Central memory CD8-positive, alpha-beta T cell (primary cell): Measurements from ENCODE around the gene RAB14.
"Not testable (repeated sequence)": the region's sequence is repeated elsewhere in the genome, so short reads cannot be mapped to it uniquely, and the experiment has no call there.

ENCODE experiments used
- ATAC-seq: fragments of 150-1000 bp; cut with Tn5 transposase; replicated peaks from 2 replicates; pipeline ENCODE4 v1.10.0; 2022; ENCODE audit warnings: mild to moderate bottlenecking, moderate FRiP score, moderate number of reproducible peaks; ENCODE audit not compliant: poor library complexity, severe bottlenecking; ENCODE audit errors: extremely low read depth
- DNase-seq, 2 donors: peaks; one replicate each; pipeline ENCODE4 v3.0.0; 2021; ENCODE audit warnings: low spot score in 2 of 2
- H3K27ac Mint-ChIP-seq: one replicate; pipeline ENCODE4 v1.8.0; 2022; ENCODE audit warnings: low read depth, mild to moderate bottlenecking, moderate library complexity, mixed read lengths
- H3K27me3 Mint-ChIP-seq: one replicate; pipeline ENCODE4 v1.8.0; 2022; ENCODE audit warnings: mixed read lengths
- H3K36me3 Mint-ChIP-seq: one replicate; pipeline ENCODE4 v1.8.0; 2022; ENCODE audit warnings: mild to moderate bottlenecking, moderate library complexity, mixed read lengths; ENCODE audit not compliant: insufficient read depth
- H3K4me1 Mint-ChIP-seq: one replicate; pipeline ENCODE4 v1.8.0; 2022; ENCODE audit warnings: mixed read lengths
- H3K4me3 Mint-ChIP-seq: one replicate; pipeline ENCODE4 v1.8.0; 2022; ENCODE audit warnings: mild to moderate bottlenecking, moderate library complexity, mixed read lengths
- H3K9me3 Mint-ChIP-seq: one replicate; pipeline ENCODE4 v1.8.0; 2022; ENCODE audit warnings: mixed read lengths

RAB14 gene

GRCh38 chr9:121183666-121184423 lies 17.8 kb downstream of the RAB14 start:
- Mint-ChIP-seq H3K4me3 (no peak overlapping the region), H3K9me3 (no peaks in the 10 kb centered on the region), H3K27ac (peak overlapping the region; percentile 37), H3K4me1 (peaks cover 44% of the 10 kb centered on the region), H3K36me3 (peaks cover 52% of the 10 kb centered on the region), H3K27me3 (no peaks in the 10 kb centered on the region)
- DNase-seq (no peak), ATAC-seq (no peak)

- ATAC-seq: no peak
- Mint-ChIP-seq H3K4me1 (peaks cover 44% of the 10 kb centered on the region), H3K27ac (peak overlapping the region; percentile 37), H3K27me3 (no peaks in the 10 kb centered on the region), H3K9me3 (no peaks in the 10 kb centered on the region), H3K4me3 (no peak overlapping the region), H3K36me3 (peaks cover 57% of the 10 kb centered on the region)
- no peak for DNase-seq
Observed at GRCh38 chr9:121182989-121183388, 18.7 kb downstream of the RAB14 start.

- Mint-ChIP-seq H3K27ac (peak overlapping the region; percentile 51), H3K36me3 (peaks cover 61% of the 10 kb centered on the region), H3K9me3 (no peaks in the 10 kb centered on the region), H3K27me3 (no peaks in the 10 kb centered on the region), H3K4me1 (peaks cover 44% of the 10 kb centered on the region), H3K4me3 (no peak overlapping the region)
- DNase-seq (no peak), ATAC-seq (no peak)
Observed at GRCh38 chr9:121182101-121182836, 19.4 kb downstream of the RAB14 start.

- Mint-ChIP-seq H3K27me3 (no peaks in the 10 kb centered on the region), H3K36me3 (peaks cover 53% of the 10 kb centered on the region), H3K4me1 (peaks cover 29% of the 10 kb centered on the region), H3K4me3 (no peak overlapping the region), H3K9me3 (no peaks in the 10 kb centered on the region), H3K27ac (no peak overlapping the region)
- ATAC-seq (no peak), DNase-seq (no peak)
Observed at GRCh38 chr9:121179930-121180681, 21.6 kb downstream of the RAB14 start.

- not testable (repeated sequence) for H3K27ac Mint-ChIP-seq, H3K27me3 Mint-ChIP-seq, H3K9me3 Mint-ChIP-seq, H3K4me3 Mint-ChIP-seq, ATAC-seq, DNase-seq
- Mint-ChIP-seq H3K36me3 (peaks cover 55% of the 10 kb centered on the region), H3K4me1 (peaks cover 21% of the 10 kb centered on the region)
Observed at GRCh38 chr9:121179373-121179721, 22.3 kb downstream of the RAB14 start.

- Mint-ChIP-seq H3K4me1 (peaks cover 19% of the 10 kb centered on the region), H3K9me3 (no peaks in the 10 kb centered on the region), H3K27me3 (no peaks in the 10 kb centered on the region), H3K36me3 (peaks cover 51% of the 10 kb centered on the region), H3K27ac (no peak overlapping the region), H3K4me3 (no peak overlapping the region)
- no peak for ATAC-seq
- no peak for DNase-seq
Observed at GRCh38 chr9:121178676-121179372, 22.8 kb downstream of the RAB14 start.

- H3K9me3 Mint-ChIP-seq: no peaks in the 10 kb centered on the region
- peak overlapping the region; percentile 32 for H3K27ac Mint-ChIP-seq
- ATAC-seq: no peak
- DNase-seq: no peak
- no peak overlapping the region for H3K4me3 Mint-ChIP-seq
- H3K4me1 Mint-ChIP-seq: peaks cover 9% of the 10 kb centered on the region
- H3K27me3 Mint-ChIP-seq: no peaks in the 10 kb centered on the region
- peaks cover 62% of the 10 kb centered on the region for H3K36me3 Mint-ChIP-seq
Observed at GRCh38 chr9:121173501-121173900, 28.2 kb downstream of the RAB14 start.

- Mint-ChIP-seq H3K4me3 (no peak overlapping the region), H3K27ac (peak overlapping the region; percentile 10), H3K36me3 (peaks cover 60% of the 10 kb centered on the region), H3K9me3 (no peaks in the 10 kb centered on the region), H3K4me1 (peaks cover 14% of the 10 kb centered on the region), H3K27me3 (no peaks in the 10 kb centered on the region)
- ATAC-seq (no peak), DNase-seq (no peak)
Observed at GRCh38 chr9:121172726-121173487, 28.8 kb downstream of the RAB14 start.

GRCh38 chr9:121171236-121171635 lies 30.4 kb downstream of the RAB14 start:
- no peaks in the 10 kb centered on the region for H3K9me3 Mint-ChIP-seq
- H3K27me3 Mint-ChIP-seq: no peaks in the 10 kb centered on the region
- H3K4me3 Mint-ChIP-seq: no peak overlapping the region
- DNase-seq (no peak), ATAC-seq (no peak)
- peaks cover 66% of the 10 kb centered on the region for H3K36me3 Mint-ChIP-seq
- peaks cover 17% of the 10 kb centered on the region for H3K4me1 Mint-ChIP-seq
- H3K27ac Mint-ChIP-seq: no peak overlapping the region

GRCh38 chr9:121169094-121169601 lies 32.5 kb downstream of the RAB14 start:
- Mint-ChIP-seq H3K27ac (peak overlapping the region; percentile 27), H3K36me3 (peaks cover 67% of the 10 kb centered on the region), H3K9me3 (no peaks in the 10 kb centered on the region), H3K27me3 (no peaks in the 10 kb centered on the region), H3K4me1 (peaks cover 17% of the 10 kb centered on the region), H3K4me3 (no peak overlapping the region)
- DNase-seq (no peak), ATAC-seq (peak; percentile 56)

- ATAC-seq: no peak
- no peaks in the 10 kb centered on the region for H3K9me3 Mint-ChIP-seq
- H3K27ac Mint-ChIP-seq: peak overlapping the region; percentile 27
- H3K4me3 Mint-ChIP-seq: no peak overlapping the region
- peaks cover 8% of the 10 kb centered on the region for H3K4me1 Mint-ChIP-seq
- peaks cover 70% of the 10 kb centered on the region for H3K36me3 Mint-ChIP-seq
- no peak for DNase-seq
- no peaks in the 10 kb centered on the region for H3K27me3 Mint-ChIP-seq
Observed at GRCh38 chr9:121168052-121168451, 33.6 kb downstream of the RAB14 start.
